Astrocyte (in vitro differentiated cells and primary cell): ENCODE measurements around the gene KISS1R.

Source experiments
- EZH2 ChIP-seq: IDR thresholded peaks from 2 replicates; pipeline ENCODE4 v1.6.1; 2012; ENCODE audit warnings: mild to moderate bottlenecking, low read length, inconsistent platforms; ENCODE audit not compliant: insufficient read depth
- TF ChIP-seq, protein P1 (sequence below): IDR thresholded peaks from 2 replicates; pipeline ENCODE4 v1.5.1; 2011; ENCODE audit warnings: low read depth, mild to moderate bottlenecking, inconsistent platforms, low read length, moderate library complexity; ENCODE audit not compliant: insufficient read depth

DNA sequence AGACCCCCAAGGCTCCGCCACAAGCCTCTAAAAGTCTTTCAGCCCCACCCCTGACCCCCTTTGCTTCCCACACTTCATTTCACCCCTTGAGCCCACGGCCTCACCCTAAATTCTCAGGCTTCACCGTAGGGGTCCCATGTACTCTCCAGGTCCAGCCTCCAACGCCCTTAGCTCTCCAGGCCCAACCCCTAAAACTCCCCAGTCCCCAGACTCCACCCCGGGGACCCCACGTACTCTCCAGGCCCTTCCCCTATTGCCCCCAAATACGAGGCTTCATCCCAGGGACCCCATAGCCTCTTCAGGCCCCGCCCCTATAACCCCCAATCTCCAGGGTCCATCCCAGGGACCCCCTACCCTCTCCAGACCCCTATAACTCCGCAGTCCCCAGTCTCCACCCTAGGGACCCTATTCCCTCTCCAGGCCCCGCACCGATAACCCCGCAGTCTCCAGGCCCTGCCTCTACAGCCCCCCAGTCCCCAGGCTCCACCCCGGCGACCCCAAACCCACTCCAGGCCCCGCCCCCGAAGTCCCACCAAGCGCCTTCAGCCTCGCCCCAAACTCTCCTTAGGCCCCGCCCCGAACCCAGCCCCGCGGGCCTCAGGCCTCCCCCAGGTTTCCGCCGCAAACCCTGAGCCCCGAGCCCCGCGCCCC is 24.8 kb upstream of the KISS1R start:
- TF ChIP-seq EZH2, result no peak
- TF ChIP-seq, protein P1, sequence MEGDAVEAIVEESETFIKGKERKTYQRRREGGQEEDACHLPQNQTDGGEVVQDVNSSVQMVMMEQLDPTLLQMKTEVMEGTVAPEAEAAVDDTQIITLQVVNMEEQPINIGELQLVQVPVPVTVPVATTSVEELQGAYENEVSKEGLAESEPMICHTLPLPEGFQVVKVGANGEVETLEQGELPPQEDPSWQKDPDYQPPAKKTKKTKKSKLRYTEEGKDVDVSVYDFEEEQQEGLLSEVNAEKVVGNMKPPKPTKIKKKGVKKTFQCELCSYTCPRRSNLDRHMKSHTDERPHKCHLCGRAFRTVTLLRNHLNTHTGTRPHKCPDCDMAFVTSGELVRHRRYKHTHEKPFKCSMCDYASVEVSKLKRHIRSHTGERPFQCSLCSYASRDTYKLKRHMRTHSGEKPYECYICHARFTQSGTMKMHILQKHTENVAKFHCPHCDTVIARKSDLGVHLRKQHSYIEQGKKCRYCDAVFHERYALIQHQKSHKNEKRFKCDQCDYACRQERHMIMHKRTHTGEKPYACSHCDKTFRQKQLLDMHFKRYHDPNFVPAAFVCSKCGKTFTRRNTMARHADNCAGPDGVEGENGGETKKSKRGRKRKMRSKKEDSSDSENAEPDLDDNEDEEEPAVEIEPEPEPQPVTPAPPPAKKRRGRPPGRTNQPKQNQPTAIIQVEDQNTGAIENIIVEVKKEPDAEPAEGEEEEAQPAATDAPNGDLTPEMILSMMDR, result no peak
